Gastroesophageal sphincter (tissue), 4 donors: ENCODE results near the gene HMOX2. TPM values are rescaled to one million over a fixed set of nuclear protein-coding genes. Genes with fewer than 3 reads are reported as not detected.

Experiments used
- ATAC-seq: fragments of 150-250 bp; one replicate; pipeline ENCODE4 v1.9.1; 2016; ENCODE audit warnings: mild to moderate bottlenecking, moderate library complexity
- H3K27ac ChIP-seq, 4 donors: fragments of 200-600 bp; sonication (generic) in 3 of 4; 1 replicate in 3 of 4; 2 replicates in 1 of 4; pipeline ENCODE4 v1.5.1; 2016 to 2019
- H3K27me3 ChIP-seq: fragments of 200-600 bp; sonication (generic); one replicate; pipeline ENCODE4 v1.5.1; 2019
- H3K36me3 ChIP-seq, 2 donors: fragments of 200-600 bp; sonication (generic); one replicate each; pipeline ENCODE4 v1.5.1; 2019; ENCODE audit warnings: control low read depth in 1 of 2
- H3K4me1 ChIP-seq, 3 donors: fragments of 200-600 bp; sonication (generic); 1 replicate in 2 of 3; 2 replicates in 1 of 3; pipeline ENCODE4 v1.5.1; 2016 to 2019; ENCODE audit warnings: control low read depth in 2 of 3
- H3K4me3 ChIP-seq, 2 donors: fragments of 200-600 bp; sonication (generic); one replicate each; pipeline ENCODE4 v1.5.1; 2019; ENCODE audit warnings: mild to moderate bottlenecking in 1 of 2, moderate library complexity in 1 of 2
- H3K9me3 ChIP-seq, 3 donors: fragments of 200-600 bp; sonication (generic); one replicate each; pipeline ENCODE4 v1.5.1; 2017 to 2019; ENCODE audit warnings: control low read depth in 2 of 3
- EP300 ChIP-seq: sonication (generic); formaldehyde crosslinking; IDR thresholded peaks from one replicate; pipeline ENCODE4 v1.6.1; 2017; ENCODE audit warnings: antibody characterized with exemption, mild to moderate bottlenecking
- POLR2A ChIP-seq, 2 donors: fragments of 450-650 bp; IDR thresholded peaks; one replicate each; pipeline ENCODE4 v1.6.1; 2017; ENCODE audit warnings: antibody characterized with exemption in 2 of 2, mild to moderate bottlenecking in 2 of 2, moderate library complexity in 1 of 2
- POLR2AphosphoS5 ChIP-seq: sonication (generic); formaldehyde crosslinking; IDR thresholded peaks from one replicate; pipeline ENCODE4 v1.6.1; 2017; ENCODE audit warnings: antibody characterized with exemption
- WGBS, 2 donors: methylation state at CpG; one replicate each; pipeline ENCODE4 v1.1.5; 2018; ENCODE audit warnings: low coverage in 1 of 2; 5-methylcytosine and 5-hydroxymethylcytosine counted together
- total RNA-seq, 4 donors: library from RNA; depleted of rRNA; stranded (reverse); fragments of >200 nt; gene quantifications; one replicate each; pipeline ENCODE4 v1.1.0, GENCODE V29; 2016
- TF ChIP-seq, protein P1 (sequence below), 4 experiments: fragments of 200-600 bp in 2 of 4; fragments of 450-650 bp in 2 of 4; sonication (generic) in 1 of 4; IDR thresholded peaks; one replicate each; pipeline ENCODE4 v1.5.1; 2017 to 2019; ENCODE audit warnings: antibody characterized with exemption in 4 of 4, mild to moderate bottlenecking in 2 of 4, moderate library complexity in 2 of 4

Gene HMOX2
- total RNA-seq, 4 donors from 2014 or later: 26.3 to 66.3 (median 36.2) TPM

DNA sequence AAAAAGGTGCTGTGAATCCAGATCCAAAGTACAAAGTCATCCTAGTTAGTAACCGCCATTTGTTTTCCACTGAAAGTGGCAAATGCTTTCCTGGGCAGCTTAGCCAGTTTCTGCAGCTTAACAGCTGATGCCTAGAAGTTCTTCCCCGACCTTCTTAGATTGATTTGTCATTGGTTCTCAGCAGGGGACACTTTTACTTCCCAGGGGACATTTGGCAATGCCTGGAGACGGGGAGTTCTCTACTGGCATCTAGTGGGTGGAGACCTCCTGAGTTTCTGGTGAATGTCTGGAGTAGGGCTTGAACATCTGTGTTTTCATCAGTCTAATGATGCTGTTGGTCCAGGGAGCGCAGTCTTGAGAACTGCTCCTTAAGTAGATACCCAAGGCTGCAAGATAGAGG, 43.0 kb upstream of the HMOX2 start:
- TF ChIP-seq, protein P1, sequence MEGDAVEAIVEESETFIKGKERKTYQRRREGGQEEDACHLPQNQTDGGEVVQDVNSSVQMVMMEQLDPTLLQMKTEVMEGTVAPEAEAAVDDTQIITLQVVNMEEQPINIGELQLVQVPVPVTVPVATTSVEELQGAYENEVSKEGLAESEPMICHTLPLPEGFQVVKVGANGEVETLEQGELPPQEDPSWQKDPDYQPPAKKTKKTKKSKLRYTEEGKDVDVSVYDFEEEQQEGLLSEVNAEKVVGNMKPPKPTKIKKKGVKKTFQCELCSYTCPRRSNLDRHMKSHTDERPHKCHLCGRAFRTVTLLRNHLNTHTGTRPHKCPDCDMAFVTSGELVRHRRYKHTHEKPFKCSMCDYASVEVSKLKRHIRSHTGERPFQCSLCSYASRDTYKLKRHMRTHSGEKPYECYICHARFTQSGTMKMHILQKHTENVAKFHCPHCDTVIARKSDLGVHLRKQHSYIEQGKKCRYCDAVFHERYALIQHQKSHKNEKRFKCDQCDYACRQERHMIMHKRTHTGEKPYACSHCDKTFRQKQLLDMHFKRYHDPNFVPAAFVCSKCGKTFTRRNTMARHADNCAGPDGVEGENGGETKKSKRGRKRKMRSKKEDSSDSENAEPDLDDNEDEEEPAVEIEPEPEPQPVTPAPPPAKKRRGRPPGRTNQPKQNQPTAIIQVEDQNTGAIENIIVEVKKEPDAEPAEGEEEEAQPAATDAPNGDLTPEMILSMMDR (IDR thresholded peaks at IDR 0.05): no peak
- TF ChIP-seq POLR2AphosphoS5: no peak
- no peak for TF ChIP-seq EP300
- TF ChIP-seq POLR2A (IDR thresholded peaks at IDR 0.05): no peak
- Histone ChIP-seq H3K27me3 (no peaks in the 10 kb centered on the region), H3K9me3 (no peaks in the 10 kb centered on the region), H3K27ac (no peak overlapping the region), H3K4me3 (no peak overlapping the region), H3K4me1 (peaks cover 0 to 5% (median 0%) of the 10 kb centered on the region in 3 donors), H3K36me3 (peaks cover 0 to 73% of the 10 kb centered on the region in 2 donors)
- no peak for ATAC-seq
- 82 to 83% methylated on average over 4 of the region's 4 CpGs for WGBS, 2 donors

GRCh38 chr16:4433914-4434787, 42.0 kb upstream of the HMOX2 start:
- WGBS, 2 donors: 76 to 86% methylated on average over 3 to 9 of the region's 12 CpGs

DNA sequence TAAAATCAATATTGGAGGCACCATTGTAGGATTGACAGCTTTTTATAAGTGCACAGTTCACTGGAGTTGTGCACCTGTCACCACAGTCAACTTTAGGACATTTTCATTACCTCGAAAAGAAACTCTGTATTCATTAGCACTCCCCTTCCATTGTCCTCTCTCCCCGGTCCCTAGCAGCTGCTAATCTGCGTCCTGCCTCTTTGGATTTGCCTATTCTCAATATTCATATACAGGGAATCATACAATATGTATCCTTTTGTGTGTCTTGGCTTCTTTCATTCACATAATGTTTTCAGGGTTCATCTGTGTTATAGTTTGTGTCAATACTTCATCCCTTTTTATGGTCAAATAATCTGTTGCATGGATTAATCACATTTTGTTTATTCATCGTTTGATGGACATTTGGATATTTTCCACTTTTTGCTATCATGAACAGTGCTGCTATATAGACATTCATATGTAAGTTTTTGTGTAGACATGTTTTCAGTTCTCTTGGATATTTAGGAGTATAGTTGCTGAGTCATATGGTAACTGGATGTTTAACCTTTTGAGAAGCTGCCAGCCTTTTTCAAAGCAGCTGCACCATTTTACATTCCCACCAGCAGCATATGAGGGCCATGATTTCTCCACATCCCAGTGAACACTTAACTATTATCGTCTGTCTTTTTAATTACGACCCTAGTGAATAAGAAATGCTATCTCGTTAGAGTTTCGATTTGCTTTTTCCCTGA, 40.7 kb upstream of the HMOX2 start:
- no peaks in the 10 kb centered on the region for H3K4me1 ChIP-seq
- TF ChIP-seq EP300 (no peak), POLR2AphosphoS5 (no peak), POLR2A (IDR thresholded peaks at IDR 0.05) (no peak)
- TF ChIP-seq, protein P1 (IDR thresholded peaks at IDR 0.05): no peak
- ATAC-seq: no peak
- peaks cover 0 to 95% of the 10 kb centered on the region in 2 donors for H3K36me3 ChIP-seq
- no peaks in the 10 kb centered on the region for H3K9me3 ChIP-seq
- no peaks in the 10 kb centered on the region for H3K27me3 ChIP-seq
- 50 to 87% methylated on average over 8 of the region's 8 CpGs for WGBS, 2 donors
- no peak overlapping the region for H3K27ac ChIP-seq
- no peak overlapping the region for H3K4me3 ChIP-seq

More at GRCh38 chr16:4433914-4434787, 42.0 kb upstream of the HMOX2 start:
- no peak overlapping the region for H3K4me3 ChIP-seq
- no peaks in the 10 kb centered on the region for H3K27me3 ChIP-seq
- H3K4me1 ChIP-seq: no peaks in the 10 kb centered on the region
- H3K36me3 ChIP-seq: peaks cover 0 to 82% of the 10 kb centered on the region in 2 donors
- no peaks in the 10 kb centered on the region for H3K9me3 ChIP-seq
- no peak overlapping the region for H3K27ac ChIP-seq
- ATAC-seq: no peak
- TF ChIP-seq, protein P1 (IDR thresholded peaks at IDR 0.05): no peak
- TF ChIP-seq EP300 (no peak), POLR2A (IDR thresholded peaks at IDR 0.05) (no peak), POLR2AphosphoS5 (no peak)

DNA sequence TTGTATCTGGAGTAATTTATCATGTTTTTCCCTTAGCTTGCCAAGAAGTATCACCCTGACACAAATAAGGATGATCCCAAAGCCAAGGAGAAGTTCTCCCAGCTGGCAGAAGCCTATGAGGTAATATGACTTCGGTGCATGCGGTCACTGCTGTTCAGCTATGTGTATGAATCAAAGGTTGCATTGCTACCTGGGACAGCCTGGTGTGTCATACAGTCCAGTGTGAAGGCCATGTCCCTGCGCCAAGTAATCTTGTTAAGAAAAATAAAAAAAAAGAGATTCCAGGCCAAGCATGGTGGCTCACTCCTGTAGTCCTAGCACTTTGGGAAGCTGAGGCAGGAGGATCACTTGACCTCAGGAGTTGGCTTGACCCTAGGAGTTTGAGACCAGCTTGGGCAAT, 38.8 kb upstream of the HMOX2 start:
- Histone ChIP-seq H3K4me1 (no peaks in the 10 kb centered on the region), H3K36me3 (peaks cover 0 to 97% of the 10 kb centered on the region in 2 donors), H3K27me3 (no peaks in the 10 kb centered on the region), H3K9me3 (no peaks in the 10 kb centered on the region), H3K27ac (no peak overlapping the region), H3K4me3 (no peak overlapping the region)
- TF ChIP-seq, protein P1 (IDR thresholded peaks at IDR 0.05): no peak
- TF ChIP-seq EP300 (no peak), POLR2AphosphoS5 (no peak)
- 100% methylated on average over 2 to 3 of the region's 3 CpGs for WGBS, 2 donors
- ATAC-seq: no peak
